GM18499 (cell line): Measurements from ENCODE around the gene PFKFB3.
"Not testable (repeated sequence)": the region's sequence is repeated elsewhere in the genome, so short reads cannot be mapped to it uniquely, and the experiment has no call there.

Experiments used
- ATAC-seq: cut with Tn5 transposase; IDR thresholded peaks from one replicate; pipeline ENCODE4 v1.9.1; 2021; ENCODE audit warnings: moderate number of reproducible peaks; ENCODE audit not compliant: insufficient read depth, unreplicated experiment

PFKFB3 gene

DNA sequence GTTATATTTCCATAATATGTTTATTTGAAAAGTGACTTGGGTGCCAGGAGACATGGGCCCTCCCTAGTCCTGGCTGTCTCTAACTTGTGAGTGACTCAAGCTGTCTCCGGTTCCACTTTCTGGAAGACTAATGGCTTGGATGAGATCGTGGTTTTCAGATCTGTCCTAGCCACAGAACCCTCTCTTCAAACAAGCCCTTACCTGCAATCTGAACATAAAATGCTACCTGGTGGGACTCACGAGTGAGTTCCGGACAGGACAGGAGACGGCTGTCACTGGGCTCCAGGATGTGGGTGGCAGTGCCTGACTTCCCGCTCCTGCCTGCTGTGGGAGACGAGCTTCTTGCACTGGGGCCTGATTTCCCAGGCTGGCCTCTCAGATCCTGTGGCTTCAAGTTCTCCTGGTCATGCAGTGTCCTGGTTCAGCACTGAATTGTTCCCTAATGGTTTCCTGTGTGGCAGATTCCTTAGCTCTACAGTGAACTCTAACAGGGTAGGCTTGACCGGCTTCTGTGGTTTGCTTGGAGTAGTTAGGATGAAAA is 26.0 kb upstream of the PFKFB3 start:
- ATAC-seq = no peak

GRCh38 chr10:6177880-6178281 is 24.9 kb upstream of the PFKFB3 start:
- no peak for ATAC-seq

DNA sequence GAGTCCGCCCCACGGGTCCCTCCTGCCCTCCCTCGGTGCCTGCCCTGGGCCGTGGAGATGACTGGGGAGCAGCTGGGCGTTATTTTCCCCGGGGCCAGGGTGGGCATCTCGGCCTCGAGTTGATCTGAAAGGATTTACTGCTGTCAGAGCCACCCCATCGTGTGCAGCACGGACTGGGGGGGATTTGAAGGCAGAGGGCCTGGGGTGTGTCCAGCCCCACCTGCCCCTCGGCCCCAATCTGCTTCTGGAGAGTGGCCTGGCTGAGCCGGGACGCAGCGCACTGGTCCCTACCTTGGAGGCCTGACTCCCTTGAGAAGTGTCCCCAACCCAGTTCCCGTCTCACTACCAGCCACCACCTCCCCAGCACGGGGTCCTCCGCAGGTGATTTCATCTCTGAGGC is 24.2 kb upstream of the PFKFB3 start:
- no peak for ATAC-seq

- no peak for ATAC-seq
Measured at GRCh38 chr10:6179078-6179477, 23.7 kb upstream of the PFKFB3 start.

GRCh38 chr10:6180480-6181110 is 22.1 kb upstream of the PFKFB3 start:
- ATAC-seq = no peak

DNA sequence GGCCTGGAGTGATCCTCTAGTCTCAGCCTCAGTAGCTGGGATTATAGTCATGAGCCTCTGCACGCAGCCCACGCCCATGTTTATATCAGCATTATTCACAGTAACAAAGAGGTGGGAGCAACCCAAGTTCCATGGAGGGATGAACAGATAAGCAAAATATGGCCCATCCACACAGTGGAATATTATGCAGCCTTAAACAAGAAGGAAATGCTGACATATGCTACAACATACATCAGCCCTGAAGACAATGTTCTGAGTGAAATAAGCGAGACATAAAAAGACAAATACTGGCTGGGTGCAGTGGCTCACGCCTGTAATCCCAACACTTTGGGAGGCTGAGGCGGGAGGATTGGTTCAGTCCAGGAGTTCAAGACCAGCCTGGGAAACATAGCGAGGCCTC is 21.5 kb upstream of the PFKFB3 start:
- ATAC-seq = no peak

DNA sequence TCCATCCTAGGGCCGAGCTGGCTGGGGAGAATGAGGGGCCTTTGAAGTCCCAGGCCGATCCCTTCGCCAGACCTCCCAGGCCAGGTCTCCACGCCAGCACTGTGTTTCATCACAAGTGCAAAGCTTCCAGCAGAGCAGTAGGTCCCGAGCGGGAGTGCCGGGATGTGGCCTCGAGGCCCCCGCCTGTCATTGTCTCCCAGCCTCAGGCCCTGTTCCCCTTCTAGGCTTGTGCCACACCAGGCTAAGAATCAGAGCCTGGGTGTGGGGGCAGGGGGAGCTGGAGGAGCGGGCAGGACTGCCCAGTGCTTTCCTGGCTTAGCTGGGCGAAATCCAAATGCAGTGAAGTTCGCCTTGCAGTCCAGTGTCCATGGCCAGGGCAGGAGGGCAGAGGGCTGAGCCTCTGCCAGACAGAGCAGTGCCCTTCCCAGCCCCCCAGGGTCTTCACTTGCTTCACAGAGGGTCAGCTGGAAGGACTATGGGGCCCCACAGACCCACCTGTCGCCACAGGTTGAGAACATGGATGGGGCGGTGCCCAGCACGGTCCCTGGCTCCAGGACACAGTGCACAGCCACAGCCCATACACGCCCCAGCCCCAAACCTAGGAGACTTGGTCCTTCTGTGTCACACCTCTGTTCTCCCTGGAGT is 20.2 kb upstream of the PFKFB3 start:
- no peak for ATAC-seq

DNA sequence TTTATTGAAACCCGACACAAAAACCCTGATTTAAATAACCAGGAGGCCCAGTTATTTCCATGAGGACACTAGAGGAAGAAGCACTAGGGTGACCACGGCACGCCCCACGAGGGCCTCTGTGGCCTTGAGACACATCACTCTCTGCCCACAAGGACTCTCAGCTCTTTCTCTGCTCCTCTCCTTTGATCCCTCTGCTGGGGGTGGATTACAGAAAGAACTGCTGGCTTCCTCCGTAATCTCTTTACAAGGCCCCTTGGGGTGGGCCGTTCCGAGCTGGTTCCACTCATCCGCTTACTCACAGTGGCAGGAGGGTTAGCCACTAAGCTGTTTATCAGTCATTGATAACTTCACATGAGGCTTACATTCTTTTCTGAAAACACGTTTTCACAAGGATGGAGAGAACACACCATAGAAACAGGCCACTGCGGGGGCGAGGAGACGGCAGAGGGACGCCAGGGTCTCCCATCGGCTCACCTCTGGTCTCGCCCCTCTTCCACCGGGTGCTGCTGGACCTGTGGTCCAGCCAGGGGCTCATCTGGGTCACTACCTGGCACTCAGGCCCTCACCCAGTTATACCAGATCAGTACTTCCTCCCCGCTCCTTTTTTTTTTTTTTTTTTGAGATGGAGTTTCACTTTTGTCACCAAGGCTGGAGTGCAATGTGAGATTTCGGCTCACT is 17.6 kb upstream of the PFKFB3 start:
- no peak for ATAC-seq

DNA sequence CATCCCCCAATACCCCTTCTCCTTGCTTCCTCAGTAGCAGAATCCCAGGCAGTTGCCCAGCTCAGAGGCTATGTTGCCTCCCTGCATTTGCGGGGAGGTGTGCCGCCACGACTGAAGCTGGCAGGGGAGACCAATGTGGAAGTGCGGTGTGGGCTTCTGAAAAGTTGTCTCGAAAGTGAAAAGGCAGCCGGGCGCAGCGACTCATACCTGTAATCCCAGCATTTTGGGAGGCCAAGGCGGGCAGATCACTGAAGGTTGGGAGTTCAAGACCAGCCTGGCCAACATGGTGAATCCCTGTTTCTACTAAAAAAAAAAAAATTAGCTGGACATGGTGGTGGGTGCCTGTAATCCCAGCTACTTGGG is 15.9 kb upstream of the PFKFB3 start:
- no peak for ATAC-seq

DNA sequence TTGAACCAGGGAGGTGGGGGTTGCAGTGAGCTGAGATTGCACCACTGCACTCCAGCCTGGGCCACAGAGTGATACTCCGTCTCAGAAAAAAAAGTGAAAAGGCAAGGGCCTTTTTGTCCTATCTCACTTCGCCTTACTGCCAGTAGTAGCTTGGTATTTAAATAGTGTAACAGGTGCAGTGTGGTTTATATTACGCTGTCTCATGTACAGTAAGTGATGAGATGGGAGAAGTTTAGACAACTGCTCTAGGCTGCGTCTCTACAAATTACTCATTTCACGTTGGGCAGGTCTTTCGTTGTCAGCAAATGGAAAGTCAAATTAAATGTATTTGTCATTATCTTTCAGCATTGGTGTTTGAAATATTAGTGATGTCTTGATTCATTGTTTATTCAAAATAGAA is 15.5 kb upstream of the PFKFB3 start:
- no peak for ATAC-seq

DNA sequence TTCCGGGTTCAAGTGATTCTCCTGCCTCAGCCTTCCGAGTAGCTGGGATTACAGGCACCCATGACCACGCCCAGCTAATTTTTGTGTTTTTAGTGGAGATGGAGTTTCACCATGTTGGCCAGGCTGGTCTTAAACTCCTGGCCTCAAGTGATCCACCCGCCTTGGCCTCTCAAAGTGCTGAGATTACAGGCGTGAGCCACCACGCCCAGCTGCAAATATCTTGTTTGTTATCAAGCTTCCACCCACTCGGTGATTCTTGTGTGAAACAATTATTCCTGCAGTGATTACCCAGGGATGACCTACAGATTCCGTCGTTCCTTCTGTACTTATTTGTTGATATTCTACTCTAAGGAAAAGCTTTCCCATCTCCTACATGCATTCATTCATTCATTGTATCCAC is 12.7 kb upstream of the PFKFB3 start:
- not testable (repeated sequence) for ATAC-seq

DNA sequence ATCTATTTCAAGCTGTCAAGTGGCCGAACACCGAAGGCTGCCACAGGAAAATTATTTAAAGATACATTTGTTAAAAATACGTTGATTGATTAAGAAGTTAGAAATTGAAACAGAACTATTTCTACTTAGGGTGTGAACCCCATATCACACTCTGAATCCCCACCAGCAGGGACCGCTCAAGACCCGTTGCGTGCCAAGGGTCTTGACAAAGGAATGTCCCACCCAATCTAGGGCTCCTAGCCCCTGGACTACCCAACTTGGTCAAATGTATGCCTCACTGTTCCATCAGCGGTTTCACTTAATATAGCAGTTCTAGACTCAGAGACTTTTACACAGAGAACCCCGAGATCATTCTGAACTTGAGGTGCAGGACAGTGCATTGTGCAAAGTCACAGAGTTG is 11.6 kb upstream of the PFKFB3 start:
- ATAC-seq = no peak

DNA sequence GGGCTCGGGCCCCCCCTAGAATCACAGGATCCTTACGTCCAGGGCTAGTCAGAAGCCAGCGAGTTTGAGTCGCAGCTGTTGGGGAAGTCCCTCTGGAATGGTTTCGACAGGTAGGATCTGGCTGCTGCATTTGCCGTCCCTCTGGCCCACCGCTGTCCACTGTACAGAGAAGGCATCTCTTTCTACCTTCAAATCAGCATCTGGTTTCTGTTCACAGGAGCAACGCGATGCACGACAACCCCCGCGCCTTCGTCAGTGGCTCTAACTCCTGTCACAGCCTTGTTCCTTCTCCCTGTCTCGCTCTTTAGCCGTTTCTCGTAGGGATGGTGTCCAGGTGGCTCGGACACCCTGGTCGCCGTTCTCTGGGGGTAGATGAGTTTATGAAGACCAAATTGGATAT is 11.2 kb upstream of the PFKFB3 start:
- ATAC-seq = no peak

DNA sequence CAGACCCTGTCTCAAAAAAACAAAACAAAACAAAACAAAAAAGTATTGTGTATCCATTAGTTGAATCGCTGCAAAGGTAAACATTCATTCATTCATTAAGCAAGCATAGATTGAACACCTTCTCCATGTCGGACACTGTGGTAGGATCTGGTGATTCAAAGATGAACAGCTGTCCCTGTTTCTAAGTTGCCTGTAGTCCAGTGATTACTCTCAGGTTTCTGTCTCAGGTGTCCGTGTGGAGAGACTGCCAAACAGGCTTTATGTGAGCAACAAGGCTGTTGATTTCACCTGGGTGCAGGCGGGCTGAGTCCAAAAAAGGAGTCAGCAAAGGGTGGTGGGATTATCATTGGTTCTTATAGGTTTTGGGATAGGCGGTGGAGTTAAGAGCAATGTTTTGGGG is 9.4 kb upstream of the PFKFB3 start:
- ATAC-seq = not testable (repeated sequence)

- ATAC-seq = no peak
Measured at GRCh38 chr10:6194311-6194710, 8.4 kb upstream of the PFKFB3 start.

GRCh38 chr10:6195376-6195775 is 7.4 kb upstream of the PFKFB3 start:
- no peak for ATAC-seq

DNA sequence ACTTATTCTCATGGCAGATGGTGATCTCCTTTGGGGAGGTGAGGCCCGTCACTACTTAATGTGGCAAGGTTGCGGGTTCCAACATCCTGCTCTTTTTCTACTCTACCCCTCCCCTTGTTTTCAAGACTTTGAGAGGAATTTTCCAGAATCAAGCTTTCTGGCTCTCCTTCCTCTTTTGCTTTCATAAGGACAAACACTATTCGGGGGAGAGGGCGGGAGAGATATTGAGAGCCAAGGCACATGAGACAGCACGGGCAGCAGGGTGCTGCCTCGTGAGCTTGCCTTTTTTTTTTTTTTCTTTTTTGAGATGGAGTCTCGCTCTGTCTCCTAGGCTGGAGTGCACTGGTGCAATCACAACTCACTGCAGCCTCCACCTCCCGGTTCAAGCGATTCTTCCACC is 6.9 kb upstream of the PFKFB3 start:
- no peak for ATAC-seq

- ATAC-seq = not testable (repeated sequence)
Measured at GRCh38 chr10:6196524-6196923, 6.2 kb upstream of the PFKFB3 start.

GRCh38 chr10:6197321-6197720 is 5.4 kb upstream of the PFKFB3 start:
- no peak for ATAC-seq

GRCh38 chr10:6198171-6198570 is 4.6 kb upstream of the PFKFB3 start:
- no peak for ATAC-seq

- ATAC-seq = no peak
Measured at GRCh38 chr10:6199131-6199733, 3.5 kb upstream of the PFKFB3 start.
